GM21619 (cell line): ENCODE results near the gene CDK17.
"Not testable (repeated sequence)": the region's sequence is repeated elsewhere in the genome, so short reads cannot be mapped to it uniquely, and the experiment has no call there.

Experiments used
- ATAC-seq: cut with Tn5 transposase; IDR thresholded peaks from one replicate; pipeline ENCODE4 v1.9.1; 2021; ENCODE audit not compliant: unreplicated experiment

Gene CDK17

GRCh38 chr12:96323906-96324305 is 76.3 kb downstream of the CDK17 start:
- ATAC-seq: no peak

- no peak for ATAC-seq
These were observed 77.5 kb downstream of the CDK17 start for GRCh38 chr12:96322720-96323119.

- no peak for ATAC-seq
These were observed 78.3 kb downstream of the CDK17 start for GRCh38 chr12:96321941-96322340.

GRCh38 chr12:96317801-96318200 is 82.4 kb downstream of the CDK17 start:
- not testable (repeated sequence) for ATAC-seq

- not testable (repeated sequence) for ATAC-seq
These were observed 84.3 kb downstream of the CDK17 start for GRCh38 chr12:96315741-96316481.

GRCh38 chr12:96314723-96315122 is 85.5 kb downstream of the CDK17 start:
- ATAC-seq: no peak

GRCh38 chr12:96313606-96314005 is 86.6 kb downstream of the CDK17 start:
- ATAC-seq: no peak

GRCh38 chr12:96311191-96311590 is 89.0 kb downstream of the CDK17 start:
- ATAC-seq: no peak

GRCh38 chr12:96310067-96310466 is 90.2 kb downstream of the CDK17 start:
- ATAC-seq: no peak

- no peak for ATAC-seq
These were observed 91.4 kb downstream of the CDK17 start for GRCh38 chr12:96308881-96309280.

- ATAC-seq: no peak
These were observed 94.6 kb downstream of the CDK17 start for GRCh38 chr12:96305665-96306064.

- no peak for ATAC-seq
These were observed 96.6 kb downstream of the CDK17 start for GRCh38 chr12:96303653-96304052.

GRCh38 chr12:96302687-96303310 is 97.4 kb downstream of the CDK17 start:
- no peak for ATAC-seq

- no peak for ATAC-seq
These were observed 98.5 kb downstream of the CDK17 start for GRCh38 chr12:96301732-96302131.

GRCh38 chr12:96300064-96300463 is 100.2 kb downstream of the CDK17 start:
- ATAC-seq: no peak

GRCh38 chr12:96297504-96297903 is 102.7 kb downstream of the CDK17 start:
- no peak for ATAC-seq

- no peak for ATAC-seq
These were observed 104.6 kb downstream of the CDK17 start for GRCh38 chr12:96295532-96296160.

- ATAC-seq: no peak
These were observed 105.4 kb downstream of the CDK17 start for GRCh38 chr12:96294831-96295230.

- no peak for ATAC-seq
These were observed 107.1 kb downstream of the CDK17 start for GRCh38 chr12:96293093-96293492.

- no peak for ATAC-seq
These were observed 111.2 kb downstream of the CDK17 start for GRCh38 chr12:96289067-96289466.

- no peak for ATAC-seq
These were observed 115.1 kb downstream of the CDK17 start for GRCh38 chr12:96285158-96285557.

- no peak for ATAC-seq
These were observed 125.9 kb downstream of the CDK17 start for GRCh38 chr12:96274331-96274730.
